K562 (cell line): ENCODE results near the gene STRIP1. TPM values are rescaled to one million over a fixed set of nuclear protein-coding genes. Genes with fewer than 3 reads are reported as not detected.

Source experiments
- ATAC-seq: fragments of 200-7000 bp; cut with Tn5 transposase; 3 replicates; pipeline ENCODE4 v1.9.1; 2020; ENCODE audit warnings: moderate library complexity
- BruUV-seq: library from RNA; stranded (reverse); fragments of 400-500 nt; replicated peaks from 2 replicates; lab custom pipeline; 2021; lab: Mats Ljungman, UMichigan
- CTCF ChIA-PET: fragments of 300-600 bp; formaldehyde crosslinking; extraction: SDS; loops from one replicate; lab custom pipeline; 2021; ENCODE audit warnings: low intra/inter-chr PET ratio; lab: Yijun Ruan, JAX
- POLR2A ChIA-PET: fragments of 300-600, 350-650 bp; sonication (Branson Sonifier 250); formaldehyde crosslinking; extraction: SDS; loops from one replicate; lab custom pipeline; 2021; ENCODE audit warnings: antibody characterized with exemption, inconsistent platforms; lab: Yijun Ruan, JAX
- DNase-seq, 4 experiments: peaks; one replicate each; pipeline versions ENCODE4 v3.0.0 to v3.0.0-alpha.2; 2011 to 2018; ENCODE audit warnings: low spot score in 3 of 4, mixed read lengths in 3 of 4; ENCODE audit errors: extremely low read depth in 1 of 4
- FAIRE-seq: peaks from 2 replicates; lab custom pipeline; 2011; peaks lifted over from hg19 to GRCh38; lab: Jason Lieb, UNC
- H2AFZ ChIP-seq: 2 replicates; pipeline ENCODE4 v1.6.0; 2011; ENCODE audit warnings: low read depth, low read length, control low read depth, inconsistent platforms
- H3K27ac ChIP-seq: fragments of 200-600 bp; 3 replicates; pipeline ENCODE4 v1.8.0; 2011; ENCODE audit warnings: low read depth, mild to moderate bottlenecking, control low read depth, inconsistent platforms, low read length, moderate library complexity, mixed read lengths; ENCODE audit errors: extremely low read depth
- H3K27me3 ChIP-seq, 2 experiments: fragments of 300-600 bp in 1 of 2; 2 replicates in 1 of 2; 3 replicates in 1 of 2; pipeline versions ENCODE4 v1.6.0 to v1.8.0; 2011; ENCODE audit warnings: inconsistent platforms in 2 of 2, low read length in 2 of 2, mild to moderate bottlenecking in 1 of 2, mixed read lengths in 1 of 2, moderate library complexity in 1 of 2; ENCODE audit not compliant: control insufficient read depth in 2 of 2, insufficient read depth in 2 of 2
- H3K36me3 ChIP-seq: fragments of 300-600 bp; 3 replicates; pipeline ENCODE4 v1.8.0; 2011; ENCODE audit warnings: mild to moderate bottlenecking, low read length, inconsistent platforms; ENCODE audit not compliant: control insufficient read depth, insufficient read depth
- H3K4me1 ChIP-seq, 2 experiments: fragments of 200-600 bp in 1 of 2; replicated peaks in 1 of 2; 2 replicates in 1 of 2; 3 replicates in 1 of 2; pipeline versions ENCODE4 v1.5.1 to v1.8.0; 2011; ENCODE audit warnings: inconsistent platforms in 2 of 2, low read length in 2 of 2, mild to moderate bottlenecking in 1 of 2, mixed read lengths in 1 of 2, moderate library complexity in 1 of 2; ENCODE audit not compliant: control insufficient read depth in 2 of 2, insufficient read depth in 2 of 2
- H3K4me2 ChIP-seq: 2 replicates; pipeline ENCODE4 v1.6.1; 2011; ENCODE audit warnings: low read length, control low read depth, inconsistent platforms, mixed read lengths; ENCODE audit not compliant: insufficient read depth
- H3K4me3 ChIP-seq: fragments of 200-600 bp; sonication (generic), shearing (Covaris generic); 2 replicates; pipeline ENCODE4 v1.5.1; 2016; ENCODE audit warnings: control low read depth, inconsistent platforms
- H3K79me2 ChIP-seq: fragments of 200-600 bp; 3 replicates; pipeline ENCODE4 v1.8.0; 2011; ENCODE audit warnings: low read length, inconsistent platforms; ENCODE audit not compliant: control insufficient read depth, insufficient read depth
- H3K9ac ChIP-seq, 2 experiments: 2 replicates each; pipeline versions ENCODE4 v1.6.0 to v1.6.1; 2011; ENCODE audit warnings: low read depth in 2 of 2, low read length in 2 of 2, control low read depth in 1 of 2, inconsistent platforms in 1 of 2, mild to moderate bottlenecking in 1 of 2, mixed read lengths in 1 of 2; ENCODE audit not compliant: insufficient read depth in 1 of 2
- H3K9me1 ChIP-seq: one replicate; pipeline ENCODE4 v1.6.0; 2011; ENCODE audit warnings: inconsistent platforms, mild to moderate bottlenecking, low read length, moderate library complexity; ENCODE audit not compliant: control insufficient read depth, insufficient read depth
- H3K9me3 ChIP-seq: replicated peaks from 2 replicates; pipeline ENCODE4 v1.5.1; 2011; ENCODE audit warnings: low read depth, low read length, inconsistent platforms; ENCODE audit not compliant: control insufficient read depth, insufficient read depth
- H4K20me1 ChIP-seq: replicated peaks from 2 replicates; pipeline ENCODE4 v1.6.1; 2011; ENCODE audit warnings: low read length, inconsistent platforms, mixed read lengths; ENCODE audit not compliant: control insufficient read depth, insufficient read depth
- ARHGAP35 ChIP-seq: fragments of 450-650 bp; IDR thresholded peaks from 2 replicates; pipeline ENCODE4 v1.6.1; 2018; ENCODE audit not compliant: partially characterized antibody
- FOXK2 ChIP-seq, 2 experiments: fragments of 450-650 bp; IDR thresholded peaks in 1 of 2; conservative IDR thresholded peaks in 1 of 2; 2 replicates each; pipeline ENCODE4 v1.6.1; 2016; ENCODE audit warnings: low read depth in 2 of 2, mild to moderate bottlenecking in 1 of 2
- SMC3 ChIP-seq: conservative IDR thresholded peaks from 2 replicates; pipeline ENCODE4 v1.6.1; 2011; ENCODE audit warnings: low read depth, low read length, improper control_type of control experiment; ENCODE audit not compliant: insufficient read depth
- SRSF7 ChIP-seq: fragments of 200-400 bp; formaldehyde crosslinking; optimal IDR thresholded peaks from 2 replicates; pipeline ENCODE3; 2017; ENCODE audit warnings: mild to moderate bottlenecking, low read depth, low read length
- WHSC1 ChIP-seq: IDR thresholded peaks from one replicate; pipeline ENCODE4 v1.6.1; 2012; ENCODE audit warnings: low read length, control low read depth, inconsistent platforms
- ZFX ChIP-seq: sonication (generic); formaldehyde crosslinking; IDR thresholded peaks from 2 replicates; pipeline ENCODE4 v1.8.0; 2022; ENCODE audit warnings: mild to moderate bottlenecking, missing genetic modification reagents, moderate library complexity
- ZNF184 ChIP-seq: sonication (generic); formaldehyde crosslinking; IDR thresholded peaks from 2 replicates; pipeline ENCODE4 v1.5.0; 2020; ENCODE audit warnings: missing genetic modification reagents
- WGBS: fragments of 100-300 bp; shearing (Covaris generic); methylation state at CpG from one replicate; pipeline ENCODE4 v1.1.6; 2016; ENCODE audit warnings: low coverage, mixed read lengths; ENCODE audit not compliant: insufficient coverage; ENCODE audit errors: missing lambda C conversion rate; 5-methylcytosine and 5-hydroxymethylcytosine counted together
- in situ Hi-C: fragments of 300-500 bp; cut with MboI; formaldehyde crosslinking; loops from 4 replicates; pipeline ENCODE4 v1.15.0; 2018; ENCODE audit warnings: inconsistent platforms, mixed read lengths
- intact Hi-C: fragments of 100-400 bp; cut with micrococcal nuclease; formaldehyde crosslinking; loops from 2 replicates; pipeline ENCODE4 v1.14.2; 2022
- polyA plus RNA-seq, 8 experiments: library from polyadenylated mRNA; depleted of rRNA in 4 of 8; stranded (reverse) in 5 of 8; unstranded in 3 of 8; fragments of >200 nt; fragmentation: Nextera tagmentation in 2 of 8; fragmentation: Illumina TruSeq in 1 of 8; extraction: Ambion mirVana in 2 of 8; extraction: Trizol in 1 of 8; gene quantifications; 2 replicates each; pipeline versions ENCODE4 v1.2.1 to v1.2.3, GENCODE V29; 2011 to 2014; ENCODE audit warnings: inconsistent platforms in 1 of 8, missing spikeins in 1 of 8
- total RNA-seq, 7 experiments: library from RNA; depleted of rRNA in 6 of 7; stranded (reverse); fragments of >200 nt in 6 of 7; fragmentation: Illumina TruSeq in 2 of 7; extraction: Trizol in 2 of 7; gene quantifications; 2 replicates each; pipeline versions ENCODE4 v1.2.1 to v1.2.3, GENCODE V29; 2011 to 2021; ENCODE audit warnings: low replicate concordance in 1 of 7
- TF ChIP-seq, protein P1 (sequence below): fragments of 450-650 bp; IDR thresholded peaks from 2 replicates; pipeline ENCODE4 v1.6.1; 2018; ENCODE audit warnings: mild to moderate bottlenecking, low read depth; ENCODE audit not compliant: partially characterized antibody
- TF ChIP-seq, protein P2 (sequence below), 3 experiments: IDR thresholded peaks in 2 of 3; conservative IDR thresholded peaks in 1 of 3; 2 replicates each; pipeline ENCODE4 v1.5.1; 2011 to 2012; ENCODE audit warnings: low read length in 3 of 3, mild to moderate bottlenecking in 3 of 3, control low read depth in 2 of 3, improper control_type of control experiment in 1 of 3, inconsistent platforms in 1 of 3, low read depth in 1 of 3, mixed read lengths in 1 of 3, moderate library complexity in 1 of 3; ENCODE audit not compliant: insufficient read depth in 2 of 3
- TF ChIP-seq, protein P3 (sequence below), 2 experiments: IDR thresholded peaks in 1 of 2; conservative IDR thresholded peaks in 1 of 2; 2 replicates each; pipeline ENCODE4 v1.6.1; 2016; ENCODE audit warnings: low read depth in 2 of 2, mild to moderate bottlenecking in 1 of 2, missing compliant biosample characterization in 1 of 2, missing genetic modification characterization in 1 of 2, moderate library complexity in 1 of 2
- TF ChIP-seq, protein P4 (sequence below): IDR thresholded peaks from 2 replicates; pipeline ENCODE4 v1.6.1; 2011; ENCODE audit not compliant: insufficient read length; ENCODE audit errors: extremely low read depth

STRIP1 gene
- total and polyA plus RNA-seq, 9 of the 15 experiments (the other 6 are each of a cell fraction or from before 2014, with no cell fraction given), result 9.9 to 42.3 (median 32.0) TPM

DNA sequence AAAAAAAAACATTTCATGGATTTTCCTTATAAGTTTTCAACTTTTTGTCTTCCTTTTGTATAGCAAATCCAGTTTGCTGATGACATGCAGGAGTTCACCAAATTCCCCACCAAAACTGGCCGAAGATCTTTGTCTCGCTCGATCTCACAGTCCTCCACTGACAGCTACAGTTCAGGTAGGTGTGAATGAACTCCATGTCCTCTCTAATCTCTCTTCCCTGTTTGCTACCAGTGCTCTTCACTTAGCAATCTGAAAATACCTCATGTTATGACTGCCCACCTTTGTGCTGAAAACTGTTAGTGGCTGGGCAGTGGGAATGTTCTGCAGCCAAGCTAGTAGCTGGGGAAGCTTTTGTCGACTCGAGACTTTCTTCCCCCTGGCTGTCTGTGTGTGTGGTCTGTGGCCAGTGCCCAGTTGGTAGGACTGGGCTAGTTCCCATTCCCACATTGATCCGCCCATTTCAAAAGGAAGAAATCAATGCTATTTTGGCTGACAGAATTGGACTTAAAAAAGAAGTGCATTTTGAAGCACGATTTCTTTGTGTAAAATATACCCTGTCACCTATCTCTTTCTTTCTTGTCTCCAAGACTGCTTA lies 25.4 kb upstream of the STRIP1 start (continued):
- TF ChIP-seq, protein P1, sequence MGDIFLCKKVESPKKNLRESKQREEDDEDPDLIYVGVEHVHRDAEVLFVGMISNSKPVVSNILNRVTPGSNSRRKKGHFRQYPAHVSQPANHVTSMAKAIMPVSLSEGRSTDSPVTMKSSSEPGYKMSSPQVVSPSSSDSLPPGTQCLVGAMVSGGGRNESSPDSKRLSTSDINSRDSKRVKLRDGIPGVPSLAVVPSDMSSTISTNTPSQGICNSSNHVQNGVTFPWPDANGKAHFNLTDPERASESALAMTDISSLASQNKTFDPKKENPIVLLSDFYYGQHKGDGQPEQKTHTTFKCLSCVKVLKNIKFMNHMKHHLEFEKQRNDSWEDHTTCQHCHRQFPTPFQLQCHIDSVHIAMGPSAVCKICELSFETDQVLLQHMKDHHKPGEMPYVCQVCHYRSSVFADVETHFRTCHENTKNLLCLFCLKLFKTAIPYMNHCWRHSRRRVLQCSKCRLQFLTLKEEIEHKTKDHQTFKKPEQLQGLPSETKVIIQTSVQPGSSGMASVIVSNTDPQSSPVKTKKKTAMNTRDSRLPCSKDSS, result no peak
- TF ChIP-seq SRSF7, result no peak

DNA sequence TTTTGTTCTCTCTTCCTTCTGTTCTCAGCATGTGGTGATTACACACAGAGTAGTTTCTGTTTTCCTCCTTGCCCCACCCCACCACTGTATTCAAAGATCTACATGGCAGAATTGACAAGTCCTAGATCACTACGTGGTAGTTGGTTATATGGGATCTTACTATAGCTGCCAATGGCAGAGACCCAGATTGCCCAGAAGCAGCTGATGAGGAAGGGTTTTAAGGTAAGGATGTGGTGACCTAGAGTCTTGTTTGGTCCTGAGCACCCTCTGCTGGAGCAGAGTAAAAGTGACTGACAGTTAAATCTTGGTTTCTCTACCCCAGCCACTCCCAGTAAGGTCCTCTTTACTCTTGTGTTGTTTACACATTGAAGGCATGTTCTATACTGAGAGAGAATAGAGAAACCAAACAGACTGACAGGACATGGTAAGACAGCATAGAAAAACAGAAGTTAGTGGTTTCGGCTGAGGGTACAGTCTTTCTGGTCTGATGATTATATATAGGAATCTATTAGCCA lies 22.8 kb upstream of the STRIP1 start:
- Histone ChIP-seq H3K36me3 (peaks cover 78% of the 10 kb centered on the region), H3K9me1 (no peaks in the 10 kb centered on the region), H2AFZ (no peak overlapping the region), H3K79me2 (peaks cover 10% of the 10 kb centered on the region; the same call in 2 of the 3 replicates), H3K27me3 (no peaks in the 10 kb centered on the region), H3K9me3 (no peaks in the 10 kb centered on the region), H3K9ac (no peak overlapping the region), H3K27ac (no peak overlapping the region), H3K4me2 (no peak overlapping the region), H3K4me3 (no peak overlapping the region), H3K4me1 (no peaks in the 10 kb centered on the region), H4K20me1 (no peaks in the 10 kb centered on the region)
- DNase-seq, result peak; percentile 56 to 70 (median 62)
- ATAC-seq, result peak; percentile 97
- in situ Hi-C loops (loop anchor here (10.0 kb wide), 1 partner anchor 367 kb away; no protein-coding TSS in a partner anchor), intact Hi-C loops (loop anchor here (1.0 kb wide), 2 partner anchors 27 to 235 kb away; partner anchors contain the start of gene AHCYL1)
- 59% methylated on average over 2 of the region's 2 CpGs for WGBS
- ChIA-PET CTCF (interaction anchor here (0.6 to 2.1 kb wide), 3 partner anchors 233 to 564 kb away, joined by 3 to 27 read pairs (median 3); no protein-coding TSS in a partner anchor), POLR2A (interaction anchor here (0.6 to 2.2 kb wide), 6 partner anchors 9 to 394 kb away, joined by 3 to 7 read pairs (median 4); partner anchors contain the start of gene AHCYL1)
- FAIRE-seq, result peak; percentile 67
- no TSS peak for BruUV-seq
- no peak for TF ChIP-seq ZFX
- TF ChIP-seq SMC3, result peak; percentile 51; the same call in 1 of the 2 replicates
- no peak for TF ChIP-seq WHSC1
- TF ChIP-seq ZNF184 (CRISPR knock-in tag), result no peak
- TF ChIP-seq, protein P2, sequence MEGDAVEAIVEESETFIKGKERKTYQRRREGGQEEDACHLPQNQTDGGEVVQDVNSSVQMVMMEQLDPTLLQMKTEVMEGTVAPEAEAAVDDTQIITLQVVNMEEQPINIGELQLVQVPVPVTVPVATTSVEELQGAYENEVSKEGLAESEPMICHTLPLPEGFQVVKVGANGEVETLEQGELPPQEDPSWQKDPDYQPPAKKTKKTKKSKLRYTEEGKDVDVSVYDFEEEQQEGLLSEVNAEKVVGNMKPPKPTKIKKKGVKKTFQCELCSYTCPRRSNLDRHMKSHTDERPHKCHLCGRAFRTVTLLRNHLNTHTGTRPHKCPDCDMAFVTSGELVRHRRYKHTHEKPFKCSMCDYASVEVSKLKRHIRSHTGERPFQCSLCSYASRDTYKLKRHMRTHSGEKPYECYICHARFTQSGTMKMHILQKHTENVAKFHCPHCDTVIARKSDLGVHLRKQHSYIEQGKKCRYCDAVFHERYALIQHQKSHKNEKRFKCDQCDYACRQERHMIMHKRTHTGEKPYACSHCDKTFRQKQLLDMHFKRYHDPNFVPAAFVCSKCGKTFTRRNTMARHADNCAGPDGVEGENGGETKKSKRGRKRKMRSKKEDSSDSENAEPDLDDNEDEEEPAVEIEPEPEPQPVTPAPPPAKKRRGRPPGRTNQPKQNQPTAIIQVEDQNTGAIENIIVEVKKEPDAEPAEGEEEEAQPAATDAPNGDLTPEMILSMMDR (IDR thresholded peaks at IDR 0.05 in 2 of 3, conservative IDR thresholded peaks at IDR 0.05 in 1 of 3; ENCODE audit: insufficient read depth in 2 of 3, low read depth in 1 of 3, low read length in 3 of 3), result peak; percentile 65 to 79 (median 68)
- TF ChIP-seq, protein P3, sequence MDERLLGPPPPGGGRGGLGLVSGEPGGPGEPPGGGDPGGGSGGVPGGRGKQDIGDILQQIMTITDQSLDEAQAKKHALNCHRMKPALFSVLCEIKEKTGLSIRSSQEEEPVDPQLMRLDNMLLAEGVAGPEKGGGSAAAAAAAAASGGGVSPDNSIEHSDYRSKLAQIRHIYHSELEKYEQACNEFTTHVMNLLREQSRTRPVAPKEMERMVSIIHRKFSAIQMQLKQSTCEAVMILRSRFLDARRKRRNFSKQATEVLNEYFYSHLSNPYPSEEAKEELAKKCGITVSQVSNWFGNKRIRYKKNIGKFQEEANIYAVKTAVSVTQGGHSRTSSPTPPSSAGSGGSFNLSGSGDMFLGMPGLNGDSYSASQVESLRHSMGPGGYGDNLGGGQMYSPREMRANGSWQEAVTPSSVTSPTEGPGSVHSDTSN (CRISPR knock-in tag; IDR thresholded peaks at IDR 0.05; ENCODE audit: low read depth), result no peak
- TF ChIP-seq, protein P3 (tag; conservative IDR thresholded peaks at IDR 0.05; ENCODE audit: low read depth), result peak; percentile 25; the same call in 1 of the 2 replicates
- no peak for TF ChIP-seq ARHGAP35
- TF ChIP-seq, protein P4, sequence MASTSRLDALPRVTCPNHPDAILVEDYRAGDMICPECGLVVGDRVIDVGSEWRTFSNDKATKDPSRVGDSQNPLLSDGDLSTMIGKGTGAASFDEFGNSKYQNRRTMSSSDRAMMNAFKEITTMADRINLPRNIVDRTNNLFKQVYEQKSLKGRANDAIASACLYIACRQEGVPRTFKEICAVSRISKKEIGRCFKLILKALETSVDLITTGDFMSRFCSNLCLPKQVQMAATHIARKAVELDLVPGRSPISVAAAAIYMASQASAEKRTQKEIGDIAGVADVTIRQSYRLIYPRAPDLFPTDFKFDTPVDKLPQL, result no peak
- no peak for TF ChIP-seq FOXK2 (conservative IDR thresholded peaks at IDR 0.05 in 1 of 2, IDR thresholded peaks at IDR 0.05 in 1 of 2; ENCODE audit: low read depth in 2 of 2)
